ENCODE data around the gene MAML2.

GRCh38 chr11:96199563-96200025 lies 143.4 kb downstream of the MAML2 start:
- no peak for TF ChIP-seq POLR2AphosphoS5 (IDR thresholded peaks at IDR 0.05)
- TF ChIP-seq CTCF (IDR thresholded peaks at IDR 0.05 in 8 of 11, conservative IDR thresholded peaks at IDR 0.05 in 3 of 11): no peak
- no peak for TF ChIP-seq POLR2A (IDR thresholded peaks at IDR 0.05)

Data from spleen (tissue), 7 donors.